Stimulated activated CD4-positive, alpha-beta T cell treated with anti-CD3 and anti-CD28 coated beads, Interleukin-2, amount 100 ng/mL, for 24 hours (primary cell): ENCODE measurements around the gene SASS6.

Source experiments
- DNase-seq, 2 donors: peaks; one replicate each; pipeline ENCODE4 v3.0.0-alpha.2; 2020

The SASS6 gene

DNA sequence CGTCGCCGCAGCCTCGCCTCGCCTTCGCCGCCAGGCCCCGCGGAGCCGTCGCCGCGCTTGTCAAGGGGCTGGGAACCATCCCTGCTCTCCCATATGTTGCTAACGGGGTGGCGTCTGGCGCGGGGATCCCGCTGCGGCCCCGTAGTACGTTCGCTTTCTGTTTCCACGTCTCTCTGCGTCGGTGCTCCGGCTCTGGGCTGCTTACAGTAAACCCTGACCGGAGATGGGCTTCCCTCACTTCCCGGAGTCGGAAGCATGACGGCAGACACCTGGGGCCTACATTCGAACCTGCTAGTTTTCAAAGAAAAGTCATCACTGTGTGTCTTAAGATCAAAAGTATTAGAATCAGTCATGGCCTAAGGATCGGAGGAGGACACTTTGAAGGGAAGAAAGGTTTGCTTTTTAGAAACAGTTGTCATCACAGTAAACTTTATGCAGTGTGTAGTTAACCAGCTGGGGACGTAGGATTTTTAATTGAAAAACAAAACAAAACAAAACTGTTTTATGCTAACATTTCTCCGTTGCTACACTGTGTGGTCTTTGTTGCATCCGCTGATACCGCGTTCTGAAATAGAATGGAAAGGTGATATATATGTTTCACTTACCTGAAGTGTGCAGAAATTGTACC, 94.0 kb downstream of the SASS6 start:
- DNase-seq: peak; percentile 77 to 81

- peak; percentile 90 to 92 for DNase-seq
Measured at GRCh38 chr1:100037927-100038659, 94.6 kb downstream of the SASS6 start.

DNA sequence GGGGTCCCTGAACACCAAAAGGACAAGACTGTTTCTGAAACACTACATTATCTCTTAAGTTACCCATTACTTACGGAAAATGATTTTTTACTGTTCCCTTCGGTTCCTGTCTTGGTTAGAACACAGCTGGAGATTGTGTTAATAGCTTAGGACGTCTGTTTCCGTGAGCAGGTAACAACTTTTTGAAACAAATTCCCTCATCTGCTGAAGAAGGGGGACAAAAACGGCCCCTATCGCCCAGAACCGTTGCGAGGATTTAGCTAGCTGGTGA, 95.1 kb downstream of the SASS6 start:
- no peak for DNase-seq

GRCh38 chr1:100036718-100037655, 95.7 kb downstream of the SASS6 start:
- DNase-seq: no peak

GRCh38 chr1:100035214-100035613, 97.5 kb downstream of the SASS6 start:
- DNase-seq: no peak

DNA sequence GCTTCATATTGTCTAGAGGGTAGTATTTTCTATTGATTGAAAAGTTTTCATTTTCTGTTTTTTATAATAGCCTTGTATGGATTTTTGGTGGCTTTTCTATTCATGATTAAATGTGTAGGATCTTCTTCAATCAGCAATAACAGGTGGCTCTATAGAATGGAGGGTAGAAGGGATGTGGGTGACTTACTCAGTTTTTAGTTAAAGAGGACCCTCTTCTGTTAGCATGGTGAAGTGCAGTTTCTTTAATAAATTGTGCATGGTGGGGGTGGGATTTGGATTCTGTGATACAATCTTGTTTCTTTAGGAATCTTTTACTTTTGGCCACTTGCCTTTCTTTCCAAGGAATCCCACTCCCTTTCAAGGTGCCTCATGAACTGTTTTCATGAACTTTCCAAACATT, 98.3 kb downstream of the SASS6 start:
- no peak for DNase-seq
